MCF 10A (cell line): Measurements from ENCODE around the gene NEURL4. TPM values are rescaled to one million over a fixed set of nuclear protein-coding genes. Genes with fewer than 3 reads are reported as not detected.

Experiments used
- BruUV-seq: library from RNA; stranded (reverse); fragments of 400-500 nt; replicated peaks from 2 replicates; lab custom pipeline; 2021; lab: Mats Ljungman, UMichigan
- CTCF ChIA-PET: fragments of 300-600 bp; sonication (Branson Sonifier 250); formaldehyde crosslinking; extraction: SDS; loops from one replicate; lab custom pipeline; 2021; ENCODE audit warnings: antibody characterized with exemption, inconsistent platforms; lab: Yijun Ruan, JAX
- POLR2A ChIA-PET: fragments of 300-600, 350-650 bp; sonication (Branson Sonifier 250); formaldehyde crosslinking; extraction: SDS; loops from one replicate; lab custom pipeline; 2020; ENCODE audit warnings: antibody characterized with exemption, inconsistent platforms; lab: Yijun Ruan, JAX
- DNase-seq: peaks from one replicate; pipeline ENCODE4 v3.0.0-alpha.2; 2018; ENCODE audit not compliant: unreplicated experiment
- H3K27ac Mint-ChIP-seq: one replicate; pipeline ENCODE4 v1.8.0; 2022; ENCODE audit warnings: mild to moderate bottlenecking, low read depth, mixed read lengths; ENCODE audit not compliant: unreplicated experiment
- H3K27me3 Mint-ChIP-seq: one replicate; pipeline ENCODE4 v1.8.0; 2022; ENCODE audit warnings: mixed read lengths; ENCODE audit not compliant: insufficient read depth, unreplicated experiment
- H3K36me3 Mint-ChIP-seq: one replicate; pipeline ENCODE4 v1.8.0; 2022; ENCODE audit warnings: mild to moderate bottlenecking, moderate library complexity, mixed read lengths; ENCODE audit not compliant: insufficient read depth, unreplicated experiment
- H3K4me1 Mint-ChIP-seq: one replicate; pipeline ENCODE4 v1.8.0; 2022; ENCODE audit warnings: mixed read lengths; ENCODE audit not compliant: insufficient read depth, unreplicated experiment
- H3K4me3 Mint-ChIP-seq: one replicate; pipeline ENCODE4 v1.8.0; 2022; ENCODE audit warnings: mild to moderate bottlenecking, moderate library complexity, mixed read lengths; ENCODE audit not compliant: unreplicated experiment
- H3K9me3 Mint-ChIP-seq: one replicate; pipeline ENCODE4 v1.8.0; 2022; ENCODE audit warnings: mixed read lengths; ENCODE audit not compliant: unreplicated experiment
- CTCF ChIP-seq: fragments of 200-600 bp; IDR thresholded peaks from one replicate; pipeline ENCODE4 v1.8.0; 2022; ENCODE audit warnings: antibody characterized with exemption, mild to moderate bottlenecking; ENCODE audit not compliant: unreplicated experiment
- intact Hi-C: fragments of 100-400 bp; cut with micrococcal nuclease; formaldehyde crosslinking; loops from 2 replicates; pipeline ENCODE4 v1.14.1; 2022
- total RNA-seq: library from RNA; stranded (reverse); gene quantifications from 2 replicates; pipeline ENCODE4 v1.2.3, GENCODE V29; 2022

The NEURL4 gene
- total RNA-seq, 1 experiment from 2014 or later: 39.3 TPM

- Mint-ChIP-seq H3K27me3 (peaks cover 7% of the 10 kb centered on the region), H3K4me1 (peaks cover 17% of the 10 kb centered on the region), H3K27ac (no peak overlapping the region), H3K4me3 (peak overlapping the region; percentile 43), H3K9me3 (no peaks in the 10 kb centered on the region), H3K36me3 (peaks cover 10% of the 10 kb centered on the region)
- TF ChIP-seq CTCF: no peak
- DNase-seq: peak; percentile 94
- intact Hi-C loops: no loop called here
- ChIA-PET POLR2A (interaction anchor here (0.9 to 3.1 kb wide), 10 partner anchors 10 to 394 kb away, joined by 3 to 30 read pairs (median 4); partner anchors contain the start of genes GABARAP, NEURL4, SLC2A4 and TP53), CTCF (interaction anchor here (1.2 to 3.6 kb wide), 4 partner anchors 10 to 272 kb away, joined by 3 to 23 read pairs (median 4); partner anchors contain the start of gene SLC2A4)
- no TSS peak for BruUV-seq
These were observed 36.0 kb downstream of the NEURL4 start for GRCh38 chr17:7293159-7293558.

DNA sequence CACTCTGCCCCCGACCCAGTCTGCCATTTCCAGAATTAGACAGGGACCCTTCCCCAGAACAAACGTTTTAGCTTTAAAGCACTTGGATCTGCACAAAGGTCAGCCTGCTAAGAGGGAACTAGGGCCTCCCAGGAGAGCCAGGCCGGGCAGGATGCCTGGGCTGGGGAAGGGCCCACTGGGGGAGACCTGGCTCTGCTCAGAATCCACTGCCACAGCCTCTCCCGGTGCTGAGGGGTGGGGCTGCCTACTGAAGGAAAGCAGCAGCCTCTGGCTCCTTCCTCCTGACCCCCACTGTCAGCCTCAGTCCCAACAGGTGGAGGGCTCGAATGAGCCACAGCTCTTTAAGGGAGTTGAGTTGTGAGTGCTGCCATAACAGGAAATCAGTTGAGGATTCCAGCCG lies 36.4 kb downstream of the NEURL4 start:
- DNase-seq: no peak
- BruUV-seq: no TSS peak
- no peak overlapping the region for H3K27ac Mint-ChIP-seq
- peak overlapping the region; percentile 38 for H3K4me3 Mint-ChIP-seq
- H3K4me1 Mint-ChIP-seq: peaks cover 17% of the 10 kb centered on the region
- TF ChIP-seq CTCF: no peak
- ChIA-PET POLR2A (interaction anchor here (0.6 to 3.1 kb wide), 9 partner anchors 10 to 126 kb away, joined by 3 to 30 read pairs (median 5); partner anchors contain the start of genes GABARAP, NEURL4 and SLC2A4), CTCF (interaction anchor here (0.6 to 3.6 kb wide), 6 partner anchors 10 to 296 kb away, joined by 3 to 23 read pairs (median 4); partner anchors contain the start of gene SLC2A4)
- intact Hi-C loops: no loop called here
- H3K36me3 Mint-ChIP-seq: peaks cover 10% of the 10 kb centered on the region
- peaks cover 12% of the 10 kb centered on the region for H3K27me3 Mint-ChIP-seq
- H3K9me3 Mint-ChIP-seq: no peaks in the 10 kb centered on the region

- no peak overlapping the region for H3K4me3 Mint-ChIP-seq
- peaks cover 17% of the 10 kb centered on the region for H3K27me3 Mint-ChIP-seq
- peaks cover 10% of the 10 kb centered on the region for H3K36me3 Mint-ChIP-seq
- H3K27ac Mint-ChIP-seq: no peak overlapping the region
- BruUV-seq: no TSS peak
- ChIA-PET CTCF (interaction anchor here (0.5 to 3.6 kb wide), 7 partner anchors 10 to 1700 kb away, joined by 3 to 23 read pairs (median 4); partner anchors contain the start of genes NAA38 and SLC2A4), POLR2A (interaction anchor here (0.6 to 3.1 kb wide), 5 partner anchors 11 to 125 kb away, joined by 3 to 30 read pairs (median 9); partner anchors contain the start of genes GABARAP, NEURL4 and SLC2A4)
- intact Hi-C loops: no loop called here
- no peak for DNase-seq
- peaks cover 17% of the 10 kb centered on the region for H3K4me1 Mint-ChIP-seq
- no peak for TF ChIP-seq CTCF
- no peaks in the 10 kb centered on the region for H3K9me3 Mint-ChIP-seq
These were observed 36.9 kb downstream of the NEURL4 start for GRCh38 chr17:7292194-7292593.

DNA sequence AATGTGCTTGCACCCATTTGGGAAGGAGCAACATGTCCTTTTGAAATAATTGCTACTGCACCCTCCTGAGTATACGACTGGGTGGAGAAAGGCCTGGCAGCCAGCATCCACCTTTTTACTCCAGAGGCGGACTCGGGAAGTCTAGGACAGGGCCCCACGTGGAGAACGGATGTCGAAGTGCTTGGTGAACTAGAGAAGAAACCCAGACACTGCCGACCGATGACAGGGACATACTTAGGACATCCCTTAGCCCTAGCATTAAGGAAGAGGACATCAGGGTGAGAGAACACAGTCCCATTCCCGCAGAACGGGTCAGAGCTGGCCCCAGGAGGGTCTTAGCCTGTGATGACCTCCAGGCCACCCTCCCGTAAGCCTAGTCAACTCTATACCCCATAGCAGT lies 38.5 kb downstream of the NEURL4 start:
- TF ChIP-seq CTCF: no peak
- no peak overlapping the region for H3K4me3 Mint-ChIP-seq
- H3K27me3 Mint-ChIP-seq: peaks cover 22% of the 10 kb centered on the region
- no peak overlapping the region for H3K27ac Mint-ChIP-seq
- no peaks in the 10 kb centered on the region for H3K9me3 Mint-ChIP-seq
- H3K36me3 Mint-ChIP-seq: peaks cover 10% of the 10 kb centered on the region
- intact Hi-C loops: no loop called here
- no TSS peak for BruUV-seq
- no peak for DNase-seq
- CTCF ChIA-PET: interaction anchor here (0.7 to 3.6 kb wide), 2 partner anchors 11 kb away, joined by 3 to 23 read pairs; partner anchors contain the start of gene SLC2A4
- POLR2A ChIA-PET: no interaction called here
- peaks cover 11% of the 10 kb centered on the region for H3K4me1 Mint-ChIP-seq
